A549 treated with DMSO at 1 μM for 4 hours (cell line): ENCODE measurements around the gene ZGRF1. TPM values are rescaled to one million over a fixed set of nuclear protein-coding genes. Genes with fewer than 3 reads are reported as not detected.

Experiments used
- total RNA-seq: library from RNA; stranded (reverse); fragments of 200-300 nt; extraction: Qiagen RNA extraction; gene quantifications from 5 replicates; pipeline ENCODE4 v1.2.3, GENCODE V29; 2022; ENCODE audit warnings: low read depth

ZGRF1 gene, protein sequence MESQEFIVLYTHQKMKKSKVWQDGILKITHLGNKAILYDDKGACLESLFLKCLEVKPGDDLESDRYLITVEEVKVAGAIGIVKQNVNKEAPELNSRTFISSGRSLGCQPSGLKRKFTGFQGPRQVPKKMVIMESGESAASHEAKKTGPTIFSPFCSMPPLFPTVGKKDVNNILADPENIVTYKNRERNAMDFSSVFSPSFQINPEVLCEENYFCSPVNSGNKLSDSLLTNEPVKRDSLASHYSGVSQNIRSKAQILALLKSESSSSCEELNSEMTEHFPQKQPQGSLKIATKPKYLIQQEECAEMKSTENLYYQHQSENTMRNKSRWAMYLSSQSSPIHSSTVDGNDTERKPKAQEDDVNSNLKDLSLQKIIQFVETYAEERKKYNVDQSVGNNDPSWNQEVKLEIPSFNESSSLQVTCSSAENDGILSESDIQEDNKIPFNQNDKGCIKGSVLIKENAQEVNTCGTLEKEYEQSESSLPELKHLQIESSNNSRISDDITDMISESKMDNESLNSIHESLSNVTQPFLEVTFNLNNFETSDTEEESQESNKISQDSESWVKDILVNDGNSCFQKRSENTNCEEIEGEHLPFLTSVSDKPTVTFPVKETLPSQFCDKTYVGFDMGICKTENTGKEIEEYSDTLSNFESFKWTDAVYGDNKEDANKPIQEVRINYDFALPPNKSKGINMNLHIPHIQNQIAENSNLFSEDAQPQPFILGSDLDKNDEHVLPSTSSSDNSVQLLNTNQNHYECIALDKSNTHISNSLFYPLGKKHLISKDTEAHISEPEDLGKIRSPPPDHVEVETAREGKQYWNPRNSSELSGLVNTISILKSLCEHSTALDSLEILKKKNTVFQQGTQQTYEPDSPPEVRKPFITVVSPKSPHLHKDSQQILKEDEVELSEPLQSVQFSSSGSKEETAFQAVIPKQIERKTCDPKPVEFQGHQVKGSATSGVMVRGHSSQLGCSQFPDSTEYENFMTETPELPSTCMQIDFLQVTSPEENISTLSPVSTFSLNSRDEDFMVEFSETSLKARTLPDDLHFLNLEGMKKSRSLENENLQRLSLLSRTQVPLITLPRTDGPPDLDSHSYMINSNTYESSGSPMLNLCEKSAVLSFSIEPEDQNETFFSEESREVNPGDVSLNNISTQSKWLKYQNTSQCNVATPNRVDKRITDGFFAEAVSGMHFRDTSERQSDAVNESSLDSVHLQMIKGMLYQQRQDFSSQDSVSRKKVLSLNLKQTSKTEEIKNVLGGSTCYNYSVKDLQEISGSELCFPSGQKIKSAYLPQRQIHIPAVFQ (N-terminal part only)
- total RNA-seq: 2.8 to 4.6 TPM (median 3.7 TPM) in 5 replicates

GRCh38 chr4:112636688-112637551, at the start of gene ZGRF1, which contains the start of gene LARP7:
ZGRF1 (minus strand) TSS chr4:112636909; CDS start chr4:112633176, 3,733 bp downstream.
LARP7 (plus strand) TSS chr4:112637143; CDS start chr4:112644670, 7,527 bp downstream.

DNA sequence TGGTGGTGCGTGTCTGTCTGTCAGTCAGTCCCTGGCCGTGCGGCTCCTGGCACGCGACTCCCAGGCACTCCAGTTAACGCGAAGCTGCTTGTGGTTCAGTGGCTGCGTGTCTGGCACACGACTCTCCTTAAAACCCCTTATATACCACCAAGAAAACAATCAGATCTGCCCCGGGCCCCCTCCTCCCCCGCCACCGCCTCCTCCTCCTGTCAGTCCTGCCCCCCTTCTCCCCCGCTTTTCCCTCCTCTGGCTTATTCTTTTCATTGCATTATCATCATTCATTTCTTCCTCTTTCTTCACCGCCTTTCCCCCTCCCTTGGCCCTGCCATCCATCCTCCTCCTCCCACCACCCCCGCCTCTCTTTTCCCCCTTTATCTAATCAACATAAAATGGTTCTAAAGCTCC, 120.6 kb downstream of the ZGRF1 start, which contains the start of gene NEUROG2:
TSS of gene NEUROG2 (minus strand) at position 115 of the 405 bp plus-strand sequence. CDS start 705 bp downstream, outside the sequence.

Other genes starting within 250 kb of the ZGRF1 start
- gene NEUROG2, start 120.7 kb downstream of the ZGRF1 start, total RNA-seq: not detected in 5 replicates
- 25.6 to 32.6 TPM (median 29.5 TPM) in 5 replicates for gene LARP7, start 234 bp upstream of the ZGRF1 start, total RNA-seq